B cell (primary cell): ENCODE measurements around the gene LCOR. TPM values are rescaled to one million over a fixed set of nuclear protein-coding genes. Genes with fewer than 3 reads are reported as not detected.

Source experiments
- ATAC-seq: fragments of 200-7000 bp; cut with Tn5 transposase; one replicate; pipeline ENCODE4 v1.10.0; 2021; ENCODE audit warnings: low read depth, mild to moderate bottlenecking, moderate number of reproducible peaks, moderate library complexity
- CTCF ChIA-PET: fragments of 350-600 bp; sonication (Branson Sonifier 250); formaldehyde crosslinking; loops from one replicate; lab custom pipeline; 2021; ENCODE audit warnings: antibody characterized with exemption, inconsistent platforms; lab: Charles Lee
- POLR2A ChIA-PET: fragments of 350-600 bp; sonication (Branson Sonifier 250); formaldehyde crosslinking; loops from one replicate; lab custom pipeline; 2021; ENCODE audit warnings: antibody characterized with exemption; lab: Charles Lee
- DNase-seq: peaks from one replicate; pipeline ENCODE4 v3.0.0; 2013
- H2AFZ ChIP-seq: 2 replicates; pipeline ENCODE4 v1.6.1; 2012; ENCODE audit warnings: mild to moderate bottlenecking, low read depth, low read length; ENCODE audit not compliant: insufficient read depth, poor library complexity, severe bottlenecking
- H3K27ac ChIP-seq, 2 donors: 1 replicate in 1 of 2; 2 replicates in 1 of 2; pipeline ENCODE4 v1.5.1; 2012 to 2013; ENCODE audit warnings: low read length in 2 of 2, mild to moderate bottlenecking in 2 of 2, moderate library complexity in 1 of 2
- H3K27me3 ChIP-seq, 4 experiments: fragments of 200-600 bp in 1 of 4; sonication (generic) in 1 of 4; replicated peaks in 1 of 4; 1 replicate in 2 of 4; 2 replicates in 2 of 4; pipeline versions ENCODE4 v1.6.1 to v1.7.0; 2013 to 2016; ENCODE audit warnings: low read length in 3 of 4, mild to moderate bottlenecking in 2 of 4, mixed read lengths in 1 of 4, moderate library complexity in 1 of 4; ENCODE audit not compliant: insufficient read depth in 4 of 4, control insufficient read depth in 3 of 4; ENCODE audit errors: control extremely low read depth in 1 of 4
- H3K36me3 ChIP-seq, 2 experiments: replicated peaks in 1 of 2; 1 replicate in 1 of 2; 2 replicates in 1 of 2; pipeline versions ENCODE4 v1.6.1 to v1.7.1; 2013; ENCODE audit warnings: low read length in 1 of 2; ENCODE audit not compliant: insufficient read depth in 2 of 2, control insufficient read depth in 1 of 2; ENCODE audit errors: control extremely low read depth in 1 of 2, extremely low read depth in 1 of 2
- H3K4me1 ChIP-seq, 2 donors: fragments of 200-600 bp in 1 of 2; sonication (generic) in 1 of 2; 1 replicate in 1 of 2; 2 replicates in 1 of 2; pipeline versions ENCODE4 v1.5.1 to v1.6.1; 2013 to 2017; ENCODE audit warnings: low read length in 2 of 2; ENCODE audit not compliant: control insufficient read depth in 2 of 2, insufficient read depth in 2 of 2
- H3K4me2 ChIP-seq: replicated peaks from 2 replicates; pipeline ENCODE3; 2012; ENCODE audit warnings: mild to moderate bottlenecking, low read depth, low read length; ENCODE audit not compliant: poor library complexity, severe bottlenecking
- H3K4me3 ChIP-seq, 5 experiments: fragments of 200-600 bp in 1 of 5; sonication (generic) in 1 of 5; 1 replicate in 3 of 5; 2 replicates in 2 of 5; pipeline versions ENCODE4 v1.5.1 to v1.7.0; 2011 to 2016; ENCODE audit warnings: low read length in 4 of 5, mild to moderate bottlenecking in 4 of 5, low read depth in 2 of 5, control low read depth in 1 of 5, moderate library complexity in 1 of 5; ENCODE audit not compliant: insufficient read depth in 1 of 5; ENCODE audit errors: control extremely low read depth in 1 of 5, extremely low read depth in 1 of 5
- H3K79me2 ChIP-seq: fragments of 200-600 bp; sonication (generic); one replicate; pipeline ENCODE4 v1.6.0; 2016; ENCODE audit warnings: low read length; ENCODE audit not compliant: control insufficient read depth, insufficient read depth
- H3K9ac ChIP-seq: fragments of 200-600 bp; sonication (generic); 2 replicates; pipeline ENCODE4 v1.6.1; 2017; ENCODE audit warnings: mild to moderate bottlenecking, low read length, moderate library complexity
- H3K9me3 ChIP-seq, 3 donors: one replicate each; pipeline versions ENCODE4 v1.6.1 to v1.7.1; 2013; ENCODE audit warnings: low read length in 2 of 3; ENCODE audit not compliant: control insufficient read depth in 2 of 3, insufficient read depth in 1 of 3; ENCODE audit errors: control extremely low read depth in 1 of 3
- H4K20me1 ChIP-seq: 2 replicates; pipeline ENCODE4 v1.6.0; 2012; ENCODE audit warnings: mild to moderate bottlenecking, low read length; ENCODE audit not compliant: insufficient read depth, control insufficient read depth, poor library complexity, severe bottlenecking
- H3K27ac Mint-ChIP-seq: one replicate; pipeline ENCODE4 v1.8.0; 2021; ENCODE audit warnings: mixed read lengths
- H3K27me3 Mint-ChIP-seq: one replicate; pipeline ENCODE4 v1.8.0; 2021; ENCODE audit warnings: mixed read lengths
- H3K4me1 Mint-ChIP-seq: one replicate; pipeline ENCODE4 v1.8.0; 2021; ENCODE audit warnings: mixed read lengths
- H3K4me3 Mint-ChIP-seq: one replicate; pipeline ENCODE4 v1.8.0; 2021; ENCODE audit warnings: mixed read lengths
- H3K9me3 Mint-ChIP-seq: one replicate; pipeline ENCODE4 v1.8.0; 2022; ENCODE audit warnings: mixed read lengths; ENCODE audit not compliant: insufficient read depth
- CTCF ChIP-seq: fragments of 200-600 bp; IDR thresholded peaks from one replicate; pipeline ENCODE4 v1.8.0; 2022; ENCODE audit warnings: antibody characterized with exemption, mild to moderate bottlenecking
- EZH2 ChIP-seq: IDR thresholded peaks from 2 replicates; pipeline ENCODE4 v1.6.1; 2012; ENCODE audit warnings: borderline replicate concordance, low read depth, mild to moderate bottlenecking, moderate library complexity, low read length; ENCODE audit not compliant: insufficient read depth, poor library complexity, severe bottlenecking
- WGBS: methylation state at CpG from one replicate; pipeline ENCODE4 v1.1.5; 2013; ENCODE audit warnings: missing lambda C conversion rate; ENCODE audit not compliant: insufficient coverage; 5-methylcytosine and 5-hydroxymethylcytosine counted together
- intact Hi-C: fragments of 100-400 bp; cut with micrococcal nuclease; formaldehyde crosslinking; loops from one replicate; pipeline ENCODE4 v1.10.0; 2022
- polyA plus RNA-seq: library from polyadenylated mRNA; depleted of rRNA; stranded (reverse); fragments of >200 nt; gene quantifications from 2 replicates; pipeline ENCODE4 v1.2.3, GENCODE V29; 2012
- total RNA-seq, 2 donors: library from RNA; stranded (reverse); fragments of 120-200 nt in 1 of 2; gene quantifications; 1 replicate in 1 of 2; 2 replicates in 1 of 2; pipeline versions ENCODE4 v1.2.3 to v1.2.4, GENCODE V29; 2013 to 2022

LCOR gene
- total and polyA plus RNA-seq, 2 donors (not counting 1 experiment from before 2014, with no cell fraction given), result 5.1 to 70.0 TPM

GRCh38 chr10:96794836-96795733 is 37.0 kb upstream of the LCOR start:
- intact Hi-C loops, result no loop called here
- no peak for TF ChIP-seq CTCF
- TF ChIP-seq EZH2, result no peak
- Mint-ChIP-seq H3K4me1 (peaks cover 6% of the 10 kb centered on the region), H3K9me3 (no peaks in the 10 kb centered on the region), H3K27me3 (no peaks in the 10 kb centered on the region), H3K27ac (no peak overlapping the region), H3K4me3 (no peak overlapping the region)
- no peak for ATAC-seq
- peaks cover 22% of the 10 kb centered on the region for H3K79me2 ChIP-seq
- no peaks in the 10 kb centered on the region for H3K36me3 ChIP-seq
- H3K4me1 ChIP-seq, result peaks cover 4 to 7% of the 10 kb centered on the region in 2 donors
- no peak overlapping the region for H3K27ac ChIP-seq
- no peaks in the 10 kb centered on the region for H3K27me3 ChIP-seq
- ChIA-PET CTCF (interaction anchor here (0.7 kb wide), 1 partner anchor 427 kb away, joined by 3 read pairs; no protein-coding TSS in a partner anchor), POLR2A (interaction anchor here (0.7 kb wide), 1 partner anchor 37 kb away, joined by 3 read pairs; no protein-coding TSS in a partner anchor)
- H3K9me3 ChIP-seq, result no peaks in the 10 kb centered on the region
- no peak overlapping the region for H3K4me3 ChIP-seq
- H2AFZ ChIP-seq, result no peak overlapping the region
- no peaks in the 10 kb centered on the region for H4K20me1 ChIP-seq
- WGBS, result 100% methylated on average over 2 of the region's 8 CpGs
- DNase-seq, result no peak
- no peak overlapping the region for H3K9ac ChIP-seq
- no peak overlapping the region for H3K4me2 ChIP-seq

GRCh38 chr10:96797485-96797884 is 34.6 kb upstream of the LCOR start:
- no peaks in the 10 kb centered on the region for H3K27me3 Mint-ChIP-seq
- H3K4me3 Mint-ChIP-seq, result no peak overlapping the region
- H3K36me3 ChIP-seq, result no peaks in the 10 kb centered on the region
- H2AFZ ChIP-seq, result no peak overlapping the region
- intact Hi-C loops, result no loop called here
- DNase-seq (no peak), ATAC-seq (no peak)
- TF ChIP-seq EZH2 (no peak), CTCF (no peak)
- H3K9ac ChIP-seq, result no peak overlapping the region
- H3K4me2 ChIP-seq, result no peak overlapping the region
- no peaks in the 10 kb centered on the region for H3K27me3 ChIP-seq
- ChIA-PET POLR2A (no interaction called here), CTCF (no interaction called here)
- no peaks in the 10 kb centered on the region for H4K20me1 ChIP-seq
- no peak overlapping the region for H3K27ac ChIP-seq
- H3K79me2 ChIP-seq, result peaks cover 12% of the 10 kb centered on the region
- no peaks in the 10 kb centered on the region for H3K4me1 ChIP-seq
- H3K27ac Mint-ChIP-seq, result no peak overlapping the region
- whole genome bisulfite sequencing, result 100% methylated on average over 4 of the region's 4 CpGs
- peaks cover 0 to 1% (median 0%) of the 10 kb centered on the region in 3 donors for H3K9me3 ChIP-seq
- no peaks in the 10 kb centered on the region for H3K9me3 Mint-ChIP-seq
- no peaks in the 10 kb centered on the region for H3K4me1 Mint-ChIP-seq
- no peak overlapping the region for H3K4me3 ChIP-seq
